B cell (primary cell): ENCODE measurements around the gene PUM1. TPM values are rescaled to one million over a fixed set of nuclear protein-coding genes. Genes with fewer than 3 reads are reported as not detected.
"Not testable (repeated sequence)": the region's sequence is repeated elsewhere in the genome, so short reads cannot be mapped to it uniquely, and the experiment has no call there.

Source experiments
- ATAC-seq: fragments of 200-7000 bp; cut with Tn5 transposase; one replicate; pipeline ENCODE4 v1.10.0; 2021; ENCODE audit warnings: low read depth, mild to moderate bottlenecking, moderate number of reproducible peaks, moderate library complexity
- CTCF ChIA-PET: fragments of 350-600 bp; sonication (Branson Sonifier 250); formaldehyde crosslinking; loops from one replicate; lab custom pipeline; 2021; ENCODE audit warnings: antibody characterized with exemption, inconsistent platforms; lab: Charles Lee
- POLR2A ChIA-PET: fragments of 350-600 bp; sonication (Branson Sonifier 250); formaldehyde crosslinking; loops from one replicate; lab custom pipeline; 2021; ENCODE audit warnings: antibody characterized with exemption; lab: Charles Lee
- DNase-seq: peaks from one replicate; pipeline ENCODE4 v3.0.0; 2013
- H2AFZ ChIP-seq: 2 replicates; pipeline ENCODE4 v1.6.1; 2012; ENCODE audit warnings: mild to moderate bottlenecking, low read depth, low read length; ENCODE audit not compliant: insufficient read depth, poor library complexity, severe bottlenecking
- H3K27ac ChIP-seq, 2 donors: 1 replicate in 1 of 2; 2 replicates in 1 of 2; pipeline ENCODE4 v1.5.1; 2012 to 2013; ENCODE audit warnings: low read length in 2 of 2, mild to moderate bottlenecking in 2 of 2, moderate library complexity in 1 of 2
- H3K27me3 ChIP-seq, 4 experiments: fragments of 200-600 bp in 1 of 4; sonication (generic) in 1 of 4; replicated peaks in 1 of 4; 1 replicate in 2 of 4; 2 replicates in 2 of 4; pipeline versions ENCODE4 v1.6.1 to v1.7.0; 2013 to 2016; ENCODE audit warnings: low read length in 3 of 4, mild to moderate bottlenecking in 2 of 4, mixed read lengths in 1 of 4, moderate library complexity in 1 of 4; ENCODE audit not compliant: insufficient read depth in 4 of 4, control insufficient read depth in 3 of 4; ENCODE audit errors: control extremely low read depth in 1 of 4
- H3K36me3 ChIP-seq, 2 experiments: replicated peaks in 1 of 2; 1 replicate in 1 of 2; 2 replicates in 1 of 2; pipeline versions ENCODE4 v1.6.1 to v1.7.1; 2013; ENCODE audit warnings: low read length in 1 of 2; ENCODE audit not compliant: insufficient read depth in 2 of 2, control insufficient read depth in 1 of 2; ENCODE audit errors: control extremely low read depth in 1 of 2, extremely low read depth in 1 of 2
- H3K4me1 ChIP-seq, 2 donors: fragments of 200-600 bp in 1 of 2; sonication (generic) in 1 of 2; 1 replicate in 1 of 2; 2 replicates in 1 of 2; pipeline versions ENCODE4 v1.5.1 to v1.6.1; 2013 to 2017; ENCODE audit warnings: low read length in 2 of 2; ENCODE audit not compliant: control insufficient read depth in 2 of 2, insufficient read depth in 2 of 2
- H3K4me2 ChIP-seq: replicated peaks from 2 replicates; pipeline ENCODE3; 2012; ENCODE audit warnings: mild to moderate bottlenecking, low read depth, low read length; ENCODE audit not compliant: poor library complexity, severe bottlenecking
- H3K4me3 ChIP-seq, 5 experiments: fragments of 200-600 bp in 1 of 5; sonication (generic) in 1 of 5; 1 replicate in 3 of 5; 2 replicates in 2 of 5; pipeline versions ENCODE4 v1.5.1 to v1.7.0; 2011 to 2016; ENCODE audit warnings: low read length in 4 of 5, mild to moderate bottlenecking in 4 of 5, low read depth in 2 of 5, control low read depth in 1 of 5, moderate library complexity in 1 of 5; ENCODE audit not compliant: insufficient read depth in 1 of 5; ENCODE audit errors: control extremely low read depth in 1 of 5, extremely low read depth in 1 of 5
- H3K79me2 ChIP-seq: fragments of 200-600 bp; sonication (generic); one replicate; pipeline ENCODE4 v1.6.0; 2016; ENCODE audit warnings: low read length; ENCODE audit not compliant: control insufficient read depth, insufficient read depth
- H3K9ac ChIP-seq: fragments of 200-600 bp; sonication (generic); 2 replicates; pipeline ENCODE4 v1.6.1; 2017; ENCODE audit warnings: mild to moderate bottlenecking, low read length, moderate library complexity
- H3K9me3 ChIP-seq, 3 donors: one replicate each; pipeline versions ENCODE4 v1.6.1 to v1.7.1; 2013; ENCODE audit warnings: low read length in 2 of 3; ENCODE audit not compliant: control insufficient read depth in 2 of 3, insufficient read depth in 1 of 3; ENCODE audit errors: control extremely low read depth in 1 of 3
- H4K20me1 ChIP-seq: 2 replicates; pipeline ENCODE4 v1.6.0; 2012; ENCODE audit warnings: mild to moderate bottlenecking, low read length; ENCODE audit not compliant: insufficient read depth, control insufficient read depth, poor library complexity, severe bottlenecking
- H3K27ac Mint-ChIP-seq: one replicate; pipeline ENCODE4 v1.8.0; 2021; ENCODE audit warnings: mixed read lengths
- H3K27me3 Mint-ChIP-seq: one replicate; pipeline ENCODE4 v1.8.0; 2021; ENCODE audit warnings: mixed read lengths
- H3K4me1 Mint-ChIP-seq: one replicate; pipeline ENCODE4 v1.8.0; 2021; ENCODE audit warnings: mixed read lengths
- H3K4me3 Mint-ChIP-seq: one replicate; pipeline ENCODE4 v1.8.0; 2021; ENCODE audit warnings: mixed read lengths
- H3K9me3 Mint-ChIP-seq: one replicate; pipeline ENCODE4 v1.8.0; 2022; ENCODE audit warnings: mixed read lengths; ENCODE audit not compliant: insufficient read depth
- EZH2 ChIP-seq: IDR thresholded peaks from 2 replicates; pipeline ENCODE4 v1.6.1; 2012; ENCODE audit warnings: borderline replicate concordance, low read depth, mild to moderate bottlenecking, moderate library complexity, low read length; ENCODE audit not compliant: insufficient read depth, poor library complexity, severe bottlenecking
- WGBS: methylation state at CpG from one replicate; pipeline ENCODE4 v1.1.5; 2013; ENCODE audit warnings: missing lambda C conversion rate; ENCODE audit not compliant: insufficient coverage; 5-methylcytosine and 5-hydroxymethylcytosine counted together
- intact Hi-C: fragments of 100-400 bp; cut with micrococcal nuclease; formaldehyde crosslinking; loops from one replicate; pipeline ENCODE4 v1.10.0; 2022
- polyA plus RNA-seq: library from polyadenylated mRNA; depleted of rRNA; stranded (reverse); fragments of >200 nt; gene quantifications from 2 replicates; pipeline ENCODE4 v1.2.3, GENCODE V29; 2012
- total RNA-seq, 2 donors: library from RNA; stranded (reverse); fragments of 120-200 nt in 1 of 2; gene quantifications; 1 replicate in 1 of 2; 2 replicates in 1 of 2; pipeline versions ENCODE4 v1.2.3 to v1.2.4, GENCODE V29; 2013 to 2022
- TF ChIP-seq, protein P1 (sequence below): fragments of 200-600 bp; IDR thresholded peaks from one replicate; pipeline ENCODE4 v1.8.0; 2022; ENCODE audit warnings: antibody characterized with exemption, mild to moderate bottlenecking

PUM1 gene
- total and polyA plus RNA-seq, 2 donors (not counting 1 experiment from before 2014, with no cell fraction given): 52.8 to 177 TPM

DNA sequence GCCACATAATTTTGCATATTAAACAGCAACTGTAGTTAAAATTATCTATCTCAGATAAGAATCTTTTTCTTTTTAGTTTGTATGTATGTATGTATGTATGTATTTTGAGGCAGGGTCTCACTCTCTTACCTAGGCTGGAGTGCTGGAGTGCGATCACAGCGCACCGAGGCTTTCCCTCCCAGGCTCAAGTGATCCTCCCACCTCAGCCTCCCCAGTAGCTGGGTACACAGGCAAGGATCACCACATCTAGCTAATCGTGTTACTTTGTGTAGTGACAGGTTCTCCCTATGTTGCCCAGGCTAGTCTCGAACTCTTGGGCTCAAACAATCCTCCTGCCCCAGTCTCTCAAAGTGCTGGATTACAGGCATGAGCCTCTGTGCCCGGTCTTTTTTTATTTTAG lies 30.5 kb upstream of the PUM1 start:
- Histone ChIP-seq H4K20me1 (no peaks in the 10 kb centered on the region), H3K9me3 (no peaks in the 10 kb centered on the region), H3K4me2 (no peak overlapping the region), H3K27ac (no peak overlapping the region), H3K4me3 (no peak overlapping the region), H3K36me3 (no peaks in the 10 kb centered on the region), H3K9ac (no peak overlapping the region), H3K27me3 (no peaks in the 10 kb centered on the region), H2AFZ (no peak overlapping the region), H3K79me2 (no peaks in the 10 kb centered on the region), H3K4me1 (no peaks in the 10 kb centered on the region)
- Mint-ChIP-seq H3K9me3 (no peaks in the 10 kb centered on the region), H3K27ac (no peak overlapping the region), H3K4me3 (no peak overlapping the region), H3K4me1 (no peaks in the 10 kb centered on the region), H3K27me3 (no peaks in the 10 kb centered on the region)
- ATAC-seq (no peak), DNase-seq (no peak)
- CTCF ChIA-PET: no interaction called here
- no CpG with 5 or more reads among the region's 6 CpGs for WGBS
- no peak for TF ChIP-seq EZH2
- TF ChIP-seq, protein P1, sequence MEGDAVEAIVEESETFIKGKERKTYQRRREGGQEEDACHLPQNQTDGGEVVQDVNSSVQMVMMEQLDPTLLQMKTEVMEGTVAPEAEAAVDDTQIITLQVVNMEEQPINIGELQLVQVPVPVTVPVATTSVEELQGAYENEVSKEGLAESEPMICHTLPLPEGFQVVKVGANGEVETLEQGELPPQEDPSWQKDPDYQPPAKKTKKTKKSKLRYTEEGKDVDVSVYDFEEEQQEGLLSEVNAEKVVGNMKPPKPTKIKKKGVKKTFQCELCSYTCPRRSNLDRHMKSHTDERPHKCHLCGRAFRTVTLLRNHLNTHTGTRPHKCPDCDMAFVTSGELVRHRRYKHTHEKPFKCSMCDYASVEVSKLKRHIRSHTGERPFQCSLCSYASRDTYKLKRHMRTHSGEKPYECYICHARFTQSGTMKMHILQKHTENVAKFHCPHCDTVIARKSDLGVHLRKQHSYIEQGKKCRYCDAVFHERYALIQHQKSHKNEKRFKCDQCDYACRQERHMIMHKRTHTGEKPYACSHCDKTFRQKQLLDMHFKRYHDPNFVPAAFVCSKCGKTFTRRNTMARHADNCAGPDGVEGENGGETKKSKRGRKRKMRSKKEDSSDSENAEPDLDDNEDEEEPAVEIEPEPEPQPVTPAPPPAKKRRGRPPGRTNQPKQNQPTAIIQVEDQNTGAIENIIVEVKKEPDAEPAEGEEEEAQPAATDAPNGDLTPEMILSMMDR: no peak
- intact Hi-C loops: no loop called here
- POLR2A ChIA-PET: no interaction called here

DNA sequence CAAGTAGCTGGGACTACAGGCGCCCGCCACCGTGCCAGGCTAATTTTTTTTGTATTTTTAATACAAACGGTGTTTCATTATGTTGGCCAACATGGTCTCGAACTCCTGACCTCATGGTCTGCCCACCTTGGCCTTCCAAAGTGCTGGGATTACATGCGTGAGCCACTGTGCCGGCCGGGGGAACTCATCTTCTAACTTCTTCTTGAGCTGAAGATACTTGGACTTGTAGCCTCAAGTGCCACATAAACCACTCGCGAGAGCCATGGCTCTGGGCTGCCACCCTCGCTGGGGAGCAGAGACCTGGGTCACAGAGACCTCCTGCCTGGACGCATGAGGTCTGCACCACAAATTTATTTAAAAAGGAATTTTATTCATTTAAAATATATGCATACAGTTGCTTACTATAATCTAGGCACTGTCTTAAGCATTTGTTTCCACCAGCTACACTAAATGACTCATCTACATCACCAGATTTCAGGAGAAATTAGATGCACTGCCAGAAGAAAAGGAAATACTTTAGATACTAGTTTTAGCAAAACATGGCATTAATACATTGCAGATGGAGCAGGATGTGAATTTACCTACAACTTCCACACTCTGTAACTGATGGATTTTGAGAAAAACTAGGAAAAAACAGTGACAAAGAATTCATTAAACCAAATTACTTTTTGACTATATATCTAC lies 29.9 kb upstream of the PUM1 start:
- no peak overlapping the region for H3K9ac ChIP-seq

DNA sequence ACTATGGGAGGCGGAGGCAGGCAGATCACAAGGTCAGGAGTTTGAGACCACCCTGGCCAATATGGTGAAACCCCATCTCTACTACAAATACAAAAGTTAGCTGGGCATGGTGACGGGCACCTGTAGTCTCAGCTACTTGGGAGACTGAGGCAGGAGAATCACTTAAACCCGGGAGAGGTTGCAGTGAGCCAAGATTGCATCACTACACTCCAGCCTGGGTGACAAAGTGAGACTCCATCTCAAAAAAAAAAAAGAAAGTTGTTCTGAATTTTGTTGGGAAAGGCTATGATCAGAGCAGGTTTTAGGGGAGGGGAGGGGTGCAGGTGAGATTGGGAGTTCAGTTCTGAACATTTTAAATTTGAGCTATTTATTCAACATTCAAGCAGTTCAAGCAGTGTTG lies 22.6 kb upstream of the PUM1 start:
- H3K9ac ChIP-seq, POLR2A ChIA-PET, H3K9me3 Mint-ChIP-seq, H3K27me3 Mint-ChIP-seq, H3K27ac ChIP-seq, H3K4me1 Mint-ChIP-seq, H3K36me3 ChIP-seq, H3K9me3 ChIP-seq, H3K27me3 ChIP-seq, H3K79me2 ChIP-seq, H3K4me2 ChIP-seq, H4K20me1 ChIP-seq, H3K4me3 Mint-ChIP-seq, DNase-seq, ATAC-seq, intact Hi-C loops, H2AFZ ChIP-seq, H3K27ac Mint-ChIP-seq, H3K4me1 ChIP-seq, CTCF ChIA-PET, H3K4me3 ChIP-seq: not testable (repeated sequence)
- WGBS: 86% methylated on average over 1 of the region's 3 CpGs

More for the DNA sequence above, 29.9 kb upstream of the PUM1 start:
- Histone ChIP-seq H3K27me3 (no peaks in the 10 kb centered on the region), H3K4me2 (no peak overlapping the region), H3K27ac (no peak overlapping the region), H3K9me3 (no peaks in the 10 kb centered on the region), H3K79me2 (no peaks in the 10 kb centered on the region), H2AFZ (no peak overlapping the region), H3K36me3 (no peaks in the 10 kb centered on the region), H4K20me1 (no peaks in the 10 kb centered on the region), H3K4me3 (no peak overlapping the region), H3K4me1 (no peaks in the 10 kb centered on the region)
- no peaks in the 10 kb centered on the region for H3K9me3 Mint-ChIP-seq
- WGBS: 92% methylated on average over 8 of the region's 12 CpGs
- no peak overlapping the region for H3K4me3 Mint-ChIP-seq
- TF ChIP-seq EZH2: no peak
- TF ChIP-seq, protein P1: no peak
- no peaks in the 10 kb centered on the region for H3K4me1 Mint-ChIP-seq
- no peak for ATAC-seq
- ChIA-PET CTCF (interaction anchor here (0.6 kb wide), 1 partner anchor 18 kb away, joined by 3 read pairs; no protein-coding TSS in a partner anchor), POLR2A (no interaction called here)
- no peak for DNase-seq
- intact Hi-C loops: no loop called here
- no peaks in the 10 kb centered on the region for H3K27me3 Mint-ChIP-seq
- no peak overlapping the region for H3K27ac Mint-ChIP-seq
